ENCODE results near the gene CHST11. TPM values are rescaled to one million over a fixed set of nuclear protein-coding genes. Genes with fewer than 3 reads are reported as not detected.

CHST11 gene
- total RNA-seq, 4 donors from 2014 or later, result 20.8 to 56.7 (median 26.5) TPM

DNA sequence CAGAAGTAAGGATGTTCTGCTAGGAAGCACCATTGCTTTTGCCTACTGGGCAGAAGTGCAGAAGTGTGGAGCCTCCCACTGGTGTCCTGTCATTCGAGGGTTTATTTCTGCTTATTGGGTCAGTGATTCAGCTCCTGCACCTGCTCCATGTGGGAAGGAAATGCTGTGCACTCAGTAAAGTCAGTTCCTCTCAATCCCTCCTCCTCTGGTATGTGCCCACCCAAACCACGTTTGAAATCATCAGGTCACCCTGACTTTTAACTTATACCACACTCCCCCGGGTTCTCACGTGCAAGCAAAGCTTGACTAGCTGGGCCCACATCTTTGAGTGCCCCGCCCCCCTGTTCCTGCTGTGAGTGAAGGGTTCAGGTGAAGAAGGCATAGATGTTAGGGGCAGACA is 223.7 kb downstream of the CHST11 start:
- Histone ChIP-seq H3K27me3 (no peaks in the 10 kb centered on the region), H3K4me1 (peaks cover 0 to 24% (median 2%) of the 10 kb centered on the region in 4 donors), H3K36me3 (no peaks in the 10 kb centered on the region), H3K4me3 (no peak overlapping the region), H3K9me3 (no peaks in the 10 kb centered on the region), H3K27ac (no peak overlapping the region)
- no peak for DNase-seq (ENCODE audit: low spot score in 2 of 2)
- WGBS, 2 donors, result 78 to 84% methylated on average over 5 of the region's 5 CpGs
- TF ChIP-seq, protein P1, sequence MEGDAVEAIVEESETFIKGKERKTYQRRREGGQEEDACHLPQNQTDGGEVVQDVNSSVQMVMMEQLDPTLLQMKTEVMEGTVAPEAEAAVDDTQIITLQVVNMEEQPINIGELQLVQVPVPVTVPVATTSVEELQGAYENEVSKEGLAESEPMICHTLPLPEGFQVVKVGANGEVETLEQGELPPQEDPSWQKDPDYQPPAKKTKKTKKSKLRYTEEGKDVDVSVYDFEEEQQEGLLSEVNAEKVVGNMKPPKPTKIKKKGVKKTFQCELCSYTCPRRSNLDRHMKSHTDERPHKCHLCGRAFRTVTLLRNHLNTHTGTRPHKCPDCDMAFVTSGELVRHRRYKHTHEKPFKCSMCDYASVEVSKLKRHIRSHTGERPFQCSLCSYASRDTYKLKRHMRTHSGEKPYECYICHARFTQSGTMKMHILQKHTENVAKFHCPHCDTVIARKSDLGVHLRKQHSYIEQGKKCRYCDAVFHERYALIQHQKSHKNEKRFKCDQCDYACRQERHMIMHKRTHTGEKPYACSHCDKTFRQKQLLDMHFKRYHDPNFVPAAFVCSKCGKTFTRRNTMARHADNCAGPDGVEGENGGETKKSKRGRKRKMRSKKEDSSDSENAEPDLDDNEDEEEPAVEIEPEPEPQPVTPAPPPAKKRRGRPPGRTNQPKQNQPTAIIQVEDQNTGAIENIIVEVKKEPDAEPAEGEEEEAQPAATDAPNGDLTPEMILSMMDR (IDR thresholded peaks at IDR 0.05), result no peak

DNA sequence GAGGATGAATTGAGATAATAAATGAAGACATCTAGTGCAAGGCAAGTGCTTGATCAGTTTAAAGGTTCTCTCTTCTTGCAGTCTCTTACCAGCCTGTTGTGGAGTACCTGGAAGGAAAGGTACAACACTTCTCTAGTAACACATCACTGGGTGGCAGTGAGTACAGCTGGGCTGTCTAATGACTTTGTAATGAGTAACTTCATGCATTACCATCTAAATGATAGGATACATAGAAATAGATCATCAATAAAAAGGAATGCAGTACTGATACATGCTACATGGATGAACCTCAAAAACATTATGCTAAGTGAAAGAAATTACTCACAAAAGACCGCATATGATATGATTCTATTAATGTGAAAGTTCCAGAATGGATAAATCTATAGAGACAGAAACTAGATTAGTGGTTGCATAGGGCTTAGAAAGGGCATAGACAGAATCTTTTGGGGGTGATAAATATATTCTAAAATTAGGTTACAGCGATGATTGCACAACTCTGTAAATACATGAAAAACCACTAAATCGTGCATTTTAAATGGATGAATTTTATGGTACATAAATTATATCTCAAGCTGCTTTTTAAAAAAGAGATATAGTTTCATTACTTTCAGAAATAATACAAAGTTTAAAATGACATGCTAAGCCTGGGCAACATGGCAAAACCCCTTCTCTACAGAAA is 224.4 kb downstream of the CHST11 start:
- WGBS, 2 donors, result 56% methylated on average over 3 of the region's 3 CpGs
- TF ChIP-seq POLR2A (IDR thresholded peaks at IDR 0.05), result no peak
- TF ChIP-seq, protein P1 (IDR thresholded peaks at IDR 0.05), result no peak
- TF ChIP-seq EP300 (IDR thresholded peaks at IDR 0.05), result no peak
- Histone ChIP-seq H3K27ac (no peak overlapping the region), H3K4me3 (no peak overlapping the region), H3K27me3 (no peaks in the 10 kb centered on the region), H3K36me3 (no peaks in the 10 kb centered on the region), H3K9me3 (no peaks in the 10 kb centered on the region), H3K4me1 (peaks cover 0 to 24% (median 2%) of the 10 kb centered on the region in 4 donors)
- DNase-seq (ENCODE audit: low spot score in 2 of 2), result no peak

DNA sequence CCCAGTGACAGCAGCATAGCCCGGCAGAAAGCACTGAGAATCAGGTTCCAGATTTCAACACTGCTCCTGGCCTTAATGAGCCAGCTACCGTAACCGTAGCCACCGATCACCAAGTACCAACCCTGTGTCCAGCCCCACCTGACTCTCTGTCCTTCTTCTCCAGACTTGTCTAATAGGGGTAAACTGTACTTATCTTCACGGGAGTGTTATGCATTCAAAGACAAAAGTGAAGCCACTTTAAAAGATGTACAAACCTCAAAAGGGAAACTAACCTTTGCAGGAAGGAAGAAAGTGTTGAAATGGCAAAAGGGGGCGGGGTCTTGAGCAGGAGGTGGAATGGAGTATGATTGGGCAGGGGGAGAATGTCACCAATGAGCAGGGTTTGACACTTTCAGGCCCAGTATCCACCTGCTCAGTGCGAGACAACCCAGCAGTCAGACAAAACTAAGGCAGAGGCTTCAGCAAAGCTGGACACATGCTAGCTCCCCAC is 226.1 kb downstream of the CHST11 start:
- peaks cover 0 to 24% (median 2%) of the 10 kb centered on the region in 4 donors for H3K4me1 ChIP-seq
- no peak for DNase-seq (ENCODE audit: low spot score in 2 of 2)
- H3K36me3 ChIP-seq, result no peaks in the 10 kb centered on the region
- TF ChIP-seq, protein P1 (IDR thresholded peaks at IDR 0.05), result no peak
- TF ChIP-seq EP300 (IDR thresholded peaks at IDR 0.05) (no peak), POLR2A (IDR thresholded peaks at IDR 0.05) (no peak)
- no peak overlapping the region for H3K4me3 ChIP-seq
- WGBS, 2 donors, result 82 to 91% methylated on average over 7 of the region's 7 CpGs
- peak overlapping the region in 1 of 4 donors; percentile 8 for H3K27ac ChIP-seq
- no peaks in the 10 kb centered on the region for H3K9me3 ChIP-seq
- H3K27me3 ChIP-seq, result no peaks in the 10 kb centered on the region

DNA sequence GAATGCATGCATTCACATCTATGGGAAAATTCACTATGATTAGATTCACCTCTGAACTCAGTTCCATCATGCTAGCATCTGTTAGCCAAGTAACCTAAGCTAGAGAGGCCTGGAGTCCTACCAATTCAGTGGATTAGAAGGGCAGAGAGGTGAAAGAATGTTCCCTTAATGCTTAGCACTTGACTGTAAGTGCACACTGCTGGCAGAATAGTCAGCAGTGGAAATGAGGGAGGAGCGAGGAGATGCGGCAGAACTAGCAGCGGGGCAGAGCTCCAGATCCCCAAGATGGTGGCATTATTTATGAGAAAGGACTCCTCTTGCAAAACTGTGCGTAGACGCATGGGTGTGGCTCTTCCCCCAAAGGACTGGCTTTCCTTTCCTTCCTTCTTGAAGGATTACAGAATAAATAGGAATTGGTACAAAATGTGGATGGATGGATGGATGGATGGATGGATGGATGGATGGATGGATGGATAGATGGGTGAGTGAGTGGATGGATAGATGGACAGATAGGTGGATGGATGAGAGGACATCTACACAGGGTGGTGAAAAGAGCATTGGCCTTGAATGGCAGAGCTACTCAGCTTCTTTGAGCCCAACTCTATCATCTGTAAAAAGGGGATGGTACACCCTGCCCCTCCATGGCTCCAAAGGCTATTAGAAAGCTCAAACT is 227.2 kb downstream of the CHST11 start:
- TF ChIP-seq, protein P1 (IDR thresholded peaks at IDR 0.05), result no peak
- TF ChIP-seq POLR2A (IDR thresholded peaks at IDR 0.05) (no peak), EP300 (IDR thresholded peaks at IDR 0.05) (no peak)
- no peak overlapping the region for H3K27ac ChIP-seq
- DNase-seq (ENCODE audit: low spot score in 2 of 2), result no peak

DNA sequence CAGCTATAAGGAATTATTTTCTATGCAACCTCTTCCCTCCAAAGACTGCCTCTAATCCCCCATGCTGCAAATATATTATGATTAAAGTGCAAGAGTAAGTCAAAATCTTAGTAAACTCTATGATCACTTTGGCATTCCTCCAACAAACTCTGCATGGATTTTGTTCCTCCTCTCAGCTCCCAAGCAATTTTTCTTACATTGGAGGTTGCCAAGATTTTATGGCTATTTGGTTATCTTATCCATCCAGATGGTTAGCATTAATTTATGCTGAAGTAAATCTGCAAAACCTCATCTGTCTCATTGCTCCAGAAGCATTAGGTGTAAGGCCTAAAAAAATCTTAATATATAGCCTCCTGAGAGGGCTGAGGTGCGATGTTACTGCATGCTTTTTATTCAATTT is 228.1 kb downstream of the CHST11 start:
- DNase-seq (ENCODE audit: low spot score in 2 of 2), result no peak
- WGBS, 2 donors, result 88 to 95% methylated on average over 1 of the region's 1 CpG
- H3K9me3 ChIP-seq, result no peaks in the 10 kb centered on the region
- no peak overlapping the region for H3K4me3 ChIP-seq
- no peak overlapping the region for H3K27ac ChIP-seq
- H3K4me1 ChIP-seq, result peaks cover 0 to 24% (median 2%) of the 10 kb centered on the region in 4 donors
- H3K27me3 ChIP-seq, result no peaks in the 10 kb centered on the region
- no peak for TF ChIP-seq EP300 (IDR thresholded peaks at IDR 0.05)
- no peak for TF ChIP-seq POLR2A (IDR thresholded peaks at IDR 0.05)
- TF ChIP-seq, protein P1 (IDR thresholded peaks at IDR 0.05), result no peak
- H3K36me3 ChIP-seq, result no peaks in the 10 kb centered on the region

More for the DNA sequence above, 227.2 kb downstream of the CHST11 start:
- Histone ChIP-seq H3K36me3 (no peaks in the 10 kb centered on the region), H3K9me3 (no peaks in the 10 kb centered on the region), H3K4me1 (peaks cover 0 to 24% (median 2%) of the 10 kb centered on the region in 4 donors), H3K4me3 (no peak overlapping the region), H3K27me3 (no peaks in the 10 kb centered on the region)
- WGBS, 2 donors, result 58 to 68% methylated on average over 5 of the region's 5 CpGs
